Lower leg skin (tissue), 3 donors: ENCODE measurements around the gene EPB41L2.

Experiments
- POLR2A ChIP-seq, 2 donors: fragments of 450-650 bp; IDR thresholded peaks; one replicate each; pipeline ENCODE4 v1.6.1; 2016 to 2017; ENCODE audit warnings: antibody characterized with exemption in 2 of 2, mild to moderate bottlenecking in 1 of 2, moderate library complexity in 1 of 2
- TF ChIP-seq, protein P1 (sequence below), 3 donors: fragments of 450-650 bp; IDR thresholded peaks; one replicate each; pipeline ENCODE4 v1.5.1; 2016; ENCODE audit warnings: antibody characterized with exemption in 3 of 3, mild to moderate bottlenecking in 3 of 3, moderate library complexity in 2 of 3

DNA sequence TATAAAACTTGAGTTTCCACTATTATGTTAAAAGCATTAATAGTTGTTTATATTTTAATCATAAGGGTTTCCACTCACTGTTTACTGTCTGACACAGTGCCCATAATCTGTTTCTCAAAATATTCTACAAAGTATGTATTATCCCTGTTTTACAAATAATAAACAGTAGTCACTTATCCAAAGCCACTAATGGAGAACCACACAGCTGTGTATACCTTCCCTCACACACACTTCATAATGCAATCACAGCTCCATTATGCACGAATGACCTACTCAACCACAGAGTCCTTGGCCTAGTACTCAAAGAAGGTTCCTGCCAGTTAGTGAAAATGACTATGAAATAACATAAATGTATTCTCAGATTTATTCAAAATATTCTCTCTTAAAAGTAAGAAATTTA lies 103.1 kb downstream of the EPB41L2 start:
- TF ChIP-seq, protein P1, sequence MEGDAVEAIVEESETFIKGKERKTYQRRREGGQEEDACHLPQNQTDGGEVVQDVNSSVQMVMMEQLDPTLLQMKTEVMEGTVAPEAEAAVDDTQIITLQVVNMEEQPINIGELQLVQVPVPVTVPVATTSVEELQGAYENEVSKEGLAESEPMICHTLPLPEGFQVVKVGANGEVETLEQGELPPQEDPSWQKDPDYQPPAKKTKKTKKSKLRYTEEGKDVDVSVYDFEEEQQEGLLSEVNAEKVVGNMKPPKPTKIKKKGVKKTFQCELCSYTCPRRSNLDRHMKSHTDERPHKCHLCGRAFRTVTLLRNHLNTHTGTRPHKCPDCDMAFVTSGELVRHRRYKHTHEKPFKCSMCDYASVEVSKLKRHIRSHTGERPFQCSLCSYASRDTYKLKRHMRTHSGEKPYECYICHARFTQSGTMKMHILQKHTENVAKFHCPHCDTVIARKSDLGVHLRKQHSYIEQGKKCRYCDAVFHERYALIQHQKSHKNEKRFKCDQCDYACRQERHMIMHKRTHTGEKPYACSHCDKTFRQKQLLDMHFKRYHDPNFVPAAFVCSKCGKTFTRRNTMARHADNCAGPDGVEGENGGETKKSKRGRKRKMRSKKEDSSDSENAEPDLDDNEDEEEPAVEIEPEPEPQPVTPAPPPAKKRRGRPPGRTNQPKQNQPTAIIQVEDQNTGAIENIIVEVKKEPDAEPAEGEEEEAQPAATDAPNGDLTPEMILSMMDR (IDR thresholded peaks at IDR 0.05), result no peak
- TF ChIP-seq POLR2A (IDR thresholded peaks at IDR 0.05), result no peak
